Caco-2 (cell line): ENCODE measurements around the gene GNG7. TPM values are rescaled to one million over a fixed set of nuclear protein-coding genes. Genes with fewer than 3 reads are reported as not detected.

Source experiments
- BruUV-seq: library from RNA; stranded (reverse); fragments of 400-500 nt; replicated peaks from 2 replicates; lab custom pipeline; 2021; lab: Mats Ljungman, UMichigan
- CTCF ChIA-PET: fragments of 300-600 bp; sonication (Branson Sonifier 250); formaldehyde crosslinking; loops from one replicate; lab custom pipeline; 2022; ENCODE audit warnings: antibody characterized with exemption; lab: Charles Lee
- POLR2A ChIA-PET: fragments of 300-600 bp; sonication (Branson Sonifier 250); formaldehyde crosslinking; loops from one replicate; lab custom pipeline; 2022; ENCODE audit warnings: antibody characterized with exemption; lab: Charles Lee
- DNase-seq, 2 experiments: peaks; one replicate each; pipeline versions ENCODE4 v3.0.0 to v3.0.0-alpha.2; 2020 to 2022
- H3K27me3 ChIP-seq: replicated peaks from 2 replicates; pipeline ENCODE4 v1.6.0; 2011; ENCODE audit warnings: low read length; ENCODE audit not compliant: control insufficient read depth, insufficient read depth
- H3K36me3 ChIP-seq: 2 replicates; pipeline ENCODE4 v1.5.1; 2011; ENCODE audit warnings: low read length; ENCODE audit not compliant: control insufficient read depth, insufficient read depth
- H3K4me1 ChIP-seq: fragments of 250-450 bp; sonication (Bioruptor Pico); 2 replicates; pipeline ENCODE4 v1.5.1; 2020; ENCODE audit warnings: mild to moderate bottlenecking
- H3K4me3 ChIP-seq: 2 replicates; pipeline ENCODE4 v1.5.1; 2011; ENCODE audit warnings: low read depth, mild to moderate bottlenecking, control low read depth, low read length
- H3K9me3 ChIP-seq: fragments of 250-450 bp; sonication (Bioruptor Pico); 2 replicates; pipeline ENCODE4 v1.5.1; 2020; ENCODE audit warnings: mild to moderate bottlenecking, moderate library complexity
- H3K27ac Mint-ChIP-seq: one replicate; pipeline ENCODE4 v1.8.0; 2022; ENCODE audit warnings: mixed read lengths; ENCODE audit not compliant: unreplicated experiment
- H3K27me3 Mint-ChIP-seq: one replicate; pipeline ENCODE4 v1.8.0; 2022; ENCODE audit warnings: mixed read lengths; ENCODE audit not compliant: insufficient read depth, unreplicated experiment
- H3K36me3 Mint-ChIP-seq: one replicate; pipeline ENCODE4 v1.8.0; 2022; ENCODE audit warnings: mild to moderate bottlenecking, mixed read lengths; ENCODE audit not compliant: insufficient read depth, unreplicated experiment
- H3K4me1 Mint-ChIP-seq: one replicate; pipeline ENCODE4 v1.8.0; 2022; ENCODE audit warnings: low read depth, mixed read lengths; ENCODE audit not compliant: unreplicated experiment
- H3K4me3 Mint-ChIP-seq: one replicate; pipeline ENCODE4 v1.8.0; 2022; ENCODE audit warnings: mild to moderate bottlenecking, moderate library complexity, mixed read lengths; ENCODE audit not compliant: unreplicated experiment
- H3K9me3 Mint-ChIP-seq: one replicate; pipeline ENCODE4 v1.8.0; 2022; ENCODE audit warnings: mixed read lengths; ENCODE audit not compliant: unreplicated experiment
- CTCF ChIP-seq, 2 experiments: fragments of 200-600 bp in 1 of 2; IDR thresholded peaks; 1 replicate in 1 of 2; 2 replicates in 1 of 2; pipeline versions ENCODE4 v1.5.1 to v1.8.0; 2011 to 2022; ENCODE audit warnings: antibody characterized with exemption in 1 of 2, control low read depth in 1 of 2, inconsistent platforms in 1 of 2, low read depth in 1 of 2, low read length in 1 of 2, mild to moderate bottlenecking in 1 of 2, moderate library complexity in 1 of 2; ENCODE audit not compliant: insufficient read depth in 1 of 2, severe bottlenecking in 1 of 2, unreplicated experiment in 1 of 2
- intact Hi-C: fragments of 100-400 bp; cut with micrococcal nuclease; formaldehyde crosslinking; loops from one replicate; pipeline ENCODE4 v1.10.0; 2022; ENCODE audit not compliant: unreplicated experiment
- total RNA-seq: library from RNA; stranded (reverse); gene quantifications from 2 replicates; pipeline ENCODE4 v1.2.3, GENCODE V29; 2022

The GNG7 gene
- total RNA-seq, 1 experiment from 2014 or later, result 0.43 TPM

GRCh38 chr19:2636141-2636896 lies 66.2 kb downstream of the GNG7 start:
- no peak overlapping the region for H3K4me3 Mint-ChIP-seq
- Histone ChIP-seq H3K4me1 (peaks cover 5% of the 10 kb centered on the region; the same call in 1 of the 2 replicates), H3K27me3 (no peaks in the 10 kb centered on the region), H3K36me3 (no peaks in the 10 kb centered on the region), H3K9me3 (no peaks in the 10 kb centered on the region; the same call in 1 of the 2 replicates), H3K4me3 (no peak overlapping the region)
- intact Hi-C loops, result no loop called here
- ChIA-PET POLR2A (interaction anchor here (0.5 to 1.7 kb wide), 2 partner anchors 161 to 343 kb away, joined by 4 to 5 read pairs; partner anchors contain the start of gene GADD45B), CTCF (interaction anchor here (1.0 to 1.9 kb wide), 7 partner anchors 12 to 242 kb away, joined by 3 to 7 read pairs (median 3); partner anchors contain the start of gene GADD45B)
- H3K27ac Mint-ChIP-seq, result no peak overlapping the region
- BruUV-seq, result no TSS peak
- TF ChIP-seq CTCF (IDR thresholded peaks at IDR 0.05; ENCODE audit: insufficient read depth in 1 of 2, low read depth in 1 of 2, low read length in 1 of 2, severe bottlenecking in 1 of 2, unreplicated experiment in 1 of 2), result no peak
- no peaks in the 10 kb centered on the region for H3K36me3 Mint-ChIP-seq
- H3K9me3 Mint-ChIP-seq, result peaks cover 1% of the 10 kb centered on the region
- peaks cover 11% of the 10 kb centered on the region for H3K27me3 Mint-ChIP-seq
- no peak for DNase-seq
- peaks cover 4% of the 10 kb centered on the region for H3K4me1 Mint-ChIP-seq

- POLR2A ChIA-PET, result no interaction called here
- BruUV-seq, result no TSS peak
- Histone ChIP-seq H3K27me3 (no peaks in the 10 kb centered on the region), H3K36me3 (no peaks in the 10 kb centered on the region), H3K4me3 (no peak overlapping the region), H3K9me3 (peaks cover 10% of the 10 kb centered on the region; the same call in 1 of the 2 replicates), H3K4me1 (peaks cover 5% of the 10 kb centered on the region; the same call in 1 of the 2 replicates)
- Mint-ChIP-seq H3K4me3 (no peak overlapping the region), H3K9me3 (peaks cover 6% of the 10 kb centered on the region), H3K27ac (no peak overlapping the region), H3K36me3 (no peaks in the 10 kb centered on the region), H3K4me1 (peaks cover 4% of the 10 kb centered on the region), H3K27me3 (peaks cover 8% of the 10 kb centered on the region)
- TF ChIP-seq CTCF (IDR thresholded peaks at IDR 0.05; ENCODE audit: insufficient read depth in 1 of 2, low read depth in 1 of 2, low read length in 1 of 2, severe bottlenecking in 1 of 2, unreplicated experiment in 1 of 2), result no peak
- CTCF ChIA-PET, result interaction anchor here (0.6 kb wide), 1 partner anchor 333 kb away, joined by 3 read pairs; no protein-coding TSS in a partner anchor
- intact Hi-C loops, result no loop called here
- no peak for DNase-seq
Measured at GRCh38 chr19:2634960-2635359, 67.5 kb downstream of the GNG7 start.

- Histone ChIP-seq H3K4me1 (peaks cover 5% of the 10 kb centered on the region; the same call in 1 of the 2 replicates), H3K27me3 (no peaks in the 10 kb centered on the region), H3K36me3 (no peaks in the 10 kb centered on the region), H3K4me3 (no peak overlapping the region), H3K9me3 (peaks cover 10% of the 10 kb centered on the region; the same call in 1 of the 2 replicates)
- peaks cover 6% of the 10 kb centered on the region for H3K27me3 Mint-ChIP-seq
- no peak for TF ChIP-seq CTCF (IDR thresholded peaks at IDR 0.05; ENCODE audit: insufficient read depth in 1 of 2, low read depth in 1 of 2, low read length in 1 of 2, severe bottlenecking in 1 of 2, unreplicated experiment in 1 of 2)
- intact Hi-C loops, result no loop called here
- no peak overlapping the region for H3K27ac Mint-ChIP-seq
- ChIA-PET CTCF (interaction anchor here (0.6 kb wide), 1 partner anchor 333 kb away, joined by 3 read pairs; no protein-coding TSS in a partner anchor), POLR2A (no interaction called here)
- no peaks in the 10 kb centered on the region for H3K36me3 Mint-ChIP-seq
- peaks cover 6% of the 10 kb centered on the region for H3K9me3 Mint-ChIP-seq
- BruUV-seq, result no TSS peak
- H3K4me1 Mint-ChIP-seq, result peaks cover 4% of the 10 kb centered on the region
- no peak overlapping the region for H3K4me3 Mint-ChIP-seq
- no peak for DNase-seq
Measured at GRCh38 chr19:2634228-2634951, 68.1 kb downstream of the GNG7 start.
